Loucy (cell line): Measurements from ENCODE around the gene NDRG2.

Experiments
- CTCF ChIP-seq: fragments of 200-600 bp; sonication (generic); conservative IDR thresholded peaks from 2 replicates; pipeline ENCODE4 v1.5.1; 2014; ENCODE audit warnings: mild to moderate bottlenecking, antibody characterized with exemption, low read length
- EZH2phosphoT487 ChIP-seq: fragments of 200-600 bp; IDR thresholded peaks from 2 replicates; pipeline ENCODE4 v1.6.1; 2018; ENCODE audit warnings: antibody characterized with exemption, mild to moderate bottlenecking, moderate library complexity, borderline replicate concordance

- TF ChIP-seq CTCF, result no peak
- TF ChIP-seq EZH2phosphoT487, result no peak
Observed at GRCh38 chr14:21029917-21030316, 5.1 kb upstream of the NDRG2 start, which contains the start of gene TPPP2.
